Epithelial cell of esophagus (primary cell): ENCODE measurements around the gene MAD2L2.
A peak's percentile ranks its signal among the peaks of the same experiment; 100 is the strongest.
"Not testable (repeated sequence)": the region's sequence is repeated elsewhere in the genome, so short reads cannot be mapped to it uniquely, and the experiment has no call there.

ENCODE experiments used
- DNase-seq: peaks from one replicate; pipeline ENCODE4 v3.0.0; 2010; ENCODE audit warnings: low read depth
- H3K4me3 ChIP-seq: 2 replicates; pipeline ENCODE4 v1.5.1; 2011; ENCODE audit warnings: mild to moderate bottlenecking, low read length, control low read depth
- TF ChIP-seq, protein P1 (sequence below): IDR thresholded peaks from 2 replicates; pipeline ENCODE4 v1.5.1; 2011; ENCODE audit warnings: low read depth, mild to moderate bottlenecking, low read length, control low read depth, inconsistent platforms; ENCODE audit not compliant: insufficient read depth; ENCODE audit errors: missing control alignments

The MAD2L2 gene

GRCh38 chr1:11645270-11645669 lies 35.7 kb downstream of the MAD2L2 start:
- TF ChIP-seq, protein P1, sequence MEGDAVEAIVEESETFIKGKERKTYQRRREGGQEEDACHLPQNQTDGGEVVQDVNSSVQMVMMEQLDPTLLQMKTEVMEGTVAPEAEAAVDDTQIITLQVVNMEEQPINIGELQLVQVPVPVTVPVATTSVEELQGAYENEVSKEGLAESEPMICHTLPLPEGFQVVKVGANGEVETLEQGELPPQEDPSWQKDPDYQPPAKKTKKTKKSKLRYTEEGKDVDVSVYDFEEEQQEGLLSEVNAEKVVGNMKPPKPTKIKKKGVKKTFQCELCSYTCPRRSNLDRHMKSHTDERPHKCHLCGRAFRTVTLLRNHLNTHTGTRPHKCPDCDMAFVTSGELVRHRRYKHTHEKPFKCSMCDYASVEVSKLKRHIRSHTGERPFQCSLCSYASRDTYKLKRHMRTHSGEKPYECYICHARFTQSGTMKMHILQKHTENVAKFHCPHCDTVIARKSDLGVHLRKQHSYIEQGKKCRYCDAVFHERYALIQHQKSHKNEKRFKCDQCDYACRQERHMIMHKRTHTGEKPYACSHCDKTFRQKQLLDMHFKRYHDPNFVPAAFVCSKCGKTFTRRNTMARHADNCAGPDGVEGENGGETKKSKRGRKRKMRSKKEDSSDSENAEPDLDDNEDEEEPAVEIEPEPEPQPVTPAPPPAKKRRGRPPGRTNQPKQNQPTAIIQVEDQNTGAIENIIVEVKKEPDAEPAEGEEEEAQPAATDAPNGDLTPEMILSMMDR = no peak
- H3K4me3 ChIP-seq = no peak overlapping the region
- no peak for DNase-seq

GRCh38 chr1:11643782-11644181 lies 37.2 kb downstream of the MAD2L2 start:
- TF ChIP-seq, protein P1 = no peak
- H3K4me3 ChIP-seq = no peak overlapping the region
- no peak for DNase-seq

- not testable (repeated sequence) for H3K4me3 ChIP-seq
- TF ChIP-seq, protein P1 = peak; percentile 96
- DNase-seq = peak; percentile 71
Measured at GRCh38 chr1:11642418-11643017, 38.4 kb downstream of the MAD2L2 start.

DNA sequence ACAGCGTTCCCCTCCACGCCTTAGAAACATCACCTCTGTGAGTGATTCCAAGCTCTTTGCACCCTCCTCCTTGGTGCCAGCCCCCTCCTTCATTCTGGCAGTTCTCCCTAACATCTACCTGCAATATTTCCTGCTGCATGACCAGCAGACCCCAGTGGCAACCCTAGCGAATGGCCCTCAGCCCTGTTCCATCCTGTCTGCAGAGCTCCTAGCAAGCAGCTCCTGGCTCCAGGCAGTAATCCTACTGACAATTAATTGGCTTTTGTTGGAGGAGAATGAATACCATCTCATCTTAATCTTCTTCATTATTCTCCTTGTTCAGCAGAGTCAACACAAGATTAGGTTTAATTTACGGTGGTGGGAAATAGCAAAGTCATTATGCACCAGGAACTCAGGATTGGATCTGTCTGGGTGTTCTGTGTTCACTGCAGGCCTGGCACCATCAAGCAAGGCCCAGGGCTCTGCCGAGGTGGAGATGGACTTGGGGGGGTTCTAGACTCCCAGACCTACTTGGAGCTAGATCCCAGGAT lies 39.1 kb downstream of the MAD2L2 start:
- TF ChIP-seq, protein P1 = no peak
- H3K4me3 ChIP-seq = no peak overlapping the region
- no peak for DNase-seq

GRCh38 chr1:11640944-11641343 lies 40.0 kb downstream of the MAD2L2 start:
- H3K4me3 ChIP-seq = no peak overlapping the region
- TF ChIP-seq, protein P1 = no peak
- DNase-seq = no peak

GRCh38 chr1:11640101-11640500 lies 40.8 kb downstream of the MAD2L2 start:
- no peak overlapping the region for H3K4me3 ChIP-seq
- TF ChIP-seq, protein P1 = no peak
- no peak for DNase-seq

DNA sequence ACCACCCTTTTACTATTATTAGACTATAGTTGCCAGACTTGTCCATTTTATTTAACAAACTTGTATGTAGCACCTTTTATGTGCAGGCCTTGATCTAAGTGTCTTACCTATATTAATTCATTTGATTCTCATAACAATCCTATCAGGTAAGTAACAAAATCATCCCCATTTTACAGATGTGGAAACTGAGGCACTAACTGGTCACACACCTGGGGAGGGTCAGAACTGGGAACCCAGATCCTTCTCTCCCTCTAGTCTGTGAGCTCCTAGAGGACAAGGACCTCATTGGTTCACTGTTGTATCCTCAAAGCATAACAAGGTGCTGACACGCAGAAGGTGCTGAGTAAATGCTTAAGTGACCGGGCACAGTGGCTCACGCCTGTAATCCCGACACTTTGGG lies 41.6 kb downstream of the MAD2L2 start:
- DNase-seq = no peak
- TF ChIP-seq, protein P1 = no peak
- no peak overlapping the region for H3K4me3 ChIP-seq
